ENCODE data around the gene CYB5A. TPM values are rescaled to one million over a fixed set of nuclear protein-coding genes. Genes with fewer than 3 reads are reported as not detected.
A peak's percentile ranks its signal among the peaks of the same experiment; 100 is the strongest.

The CYB5A gene
- polyA plus RNA-seq, 1 of the 3 experiments (the other 2 are of a cell fraction), result 42.1 TPM

- TF ChIP-seq IRF3 (IDR thresholded peaks at IDR 0.05; ENCODE audit: low read depth, low read length), result no peak
- TF ChIP-seq MAX (IDR thresholded peaks at IDR 0.05; ENCODE audit: low read depth), result no peak
- no peak for TF ChIP-seq POLR2AphosphoS5 (IDR thresholded peaks at IDR 0.05; ENCODE audit: low read depth, low read length)
- TF ChIP-seq FOSL2 (IDR thresholded peaks at IDR 0.05; ENCODE audit: borderline replicate concordance, low read depth), result no peak
- TF ChIP-seq ZBTB33 (IDR thresholded peaks at IDR 0.05; ENCODE audit: borderline replicate concordance, low read depth), result no peak
- no peak for TF ChIP-seq ELF1 (IDR thresholded peaks at IDR 0.05)
- no peak for TF ChIP-seq SMC3 (IDR thresholded peaks at IDR 0.05; ENCODE audit: low read depth, low read length)
- TF ChIP-seq TEAD4 (IDR thresholded peaks at IDR 0.05; ENCODE audit: borderline replicate concordance, insufficient read depth), result no peak
- TF ChIP-seq EP300 (IDR thresholded peaks at IDR 0.05; ENCODE audit: borderline replicate concordance in 1 of 2, low read depth in 1 of 2, low read length in 1 of 2), result peak in 1 of 2 experiments; percentile 77; a peak in 2 of 4 replicates
- TF ChIP-seq REST (IDR thresholded peaks at IDR 0.05; ENCODE audit: low read depth, low read length), result no peak
- TF ChIP-seq TCF12 (IDR thresholded peaks at IDR 0.05), result no peak
- TF ChIP-seq RXRA (IDR thresholded peaks at IDR 0.05; ENCODE audit: borderline replicate concordance, low read depth), result no peak
- TF ChIP-seq CHD2 (IDR thresholded peaks at IDR 0.05; ENCODE audit: low read length, partially characterized antibody), result peak; percentile 75
- no peak for TF ChIP-seq RFX5 (IDR thresholded peaks at IDR 0.05; ENCODE audit: low read length)
Observed at GRCh38 chr18:74268933-74269620, 22.7 kb downstream of the CYB5A start (continued).
